Naive thymus-derived CD4-positive, alpha-beta T cell (primary cell): Measurements from ENCODE around the gene SLC17A5. TPM values are rescaled to one million over a fixed set of nuclear protein-coding genes. Genes with fewer than 3 reads are reported as not detected.
"Not testable (repeated sequence)": the region's sequence is repeated elsewhere in the genome, so short reads cannot be mapped to it uniquely, and the experiment has no call there.

Source experiments
- ATAC-seq: fragments of 150-1000 bp; cut with Tn5 transposase; 2 replicates; pipeline ENCODE4 v1.10.0; 2021; ENCODE audit warnings: mild to moderate bottlenecking, moderate library complexity
- CTCF ChIA-PET: fragments of 350-600 bp; sonication (Branson Sonifier 250); formaldehyde crosslinking; loops from one replicate; lab custom pipeline; 2021; ENCODE audit warnings: antibody characterized with exemption; lab: Charles Lee
- POLR2A ChIA-PET: fragments of 350-600 bp; sonication (Branson Sonifier 250); formaldehyde crosslinking; loops from one replicate; lab custom pipeline; 2021; ENCODE audit warnings: antibody characterized with exemption, inconsistent platforms; lab: Charles Lee
- DNase-seq, 9 donors: peaks; one replicate each; pipeline versions ENCODE4 v3.0.0 to v3.0.0-alpha.2; 2020 to 2022; ENCODE audit warnings: mixed read lengths in 1 of 9
- H3K27ac ChIP-seq: one replicate; pipeline ENCODE4 v1.7.0; 2013; ENCODE audit warnings: mild to moderate bottlenecking, low read depth, low read length, moderate library complexity
- H3K27me3 ChIP-seq, 2 donors: one replicate each; pipeline ENCODE4 v1.7.0; 2013; ENCODE audit warnings: low read length in 2 of 2, mild to moderate bottlenecking in 2 of 2, moderate library complexity in 2 of 2; ENCODE audit not compliant: control insufficient read depth in 2 of 2, insufficient read depth in 2 of 2
- H3K36me3 ChIP-seq, 3 experiments: 1 replicate in 2 of 3; 2 replicates in 1 of 3; pipeline ENCODE4 v1.7.0; 2013; ENCODE audit warnings: low read length in 3 of 3, mild to moderate bottlenecking in 3 of 3, moderate library complexity in 1 of 3; ENCODE audit not compliant: insufficient read depth in 3 of 3, control insufficient read depth in 2 of 3
- H3K4me1 ChIP-seq, 2 donors: one replicate each; pipeline ENCODE4 v1.7.0; 2013; ENCODE audit warnings: low read length in 2 of 2, mild to moderate bottlenecking in 2 of 2, moderate library complexity in 1 of 2; ENCODE audit not compliant: control insufficient read depth in 2 of 2, insufficient read depth in 2 of 2
- H3K4me3 ChIP-seq: 2 replicates; pipeline ENCODE4 v1.7.0; 2013; ENCODE audit warnings: mild to moderate bottlenecking, low read length
- H3K9me3 ChIP-seq, 3 experiments: 1 replicate in 2 of 3; 2 replicates in 1 of 3; pipeline ENCODE4 v1.7.0; 2013; ENCODE audit warnings: low read length in 3 of 3; ENCODE audit not compliant: control insufficient read depth in 2 of 3
- H3K27ac Mint-ChIP-seq, 9 donors: one replicate each; pipeline ENCODE4 v1.8.0; 2020 to 2022; ENCODE audit warnings: mixed read lengths in 9 of 9, mild to moderate bottlenecking in 8 of 9, moderate library complexity in 5 of 9, inconsistent platforms in 2 of 9
- H3K27me3 Mint-ChIP-seq, 5 donors: one replicate each; pipeline ENCODE4 v1.8.0; 2021 to 2022; ENCODE audit warnings: mixed read lengths in 5 of 5, mild to moderate bottlenecking in 1 of 5
- H3K36me3 Mint-ChIP-seq, 5 donors: one replicate each; pipeline ENCODE4 v1.8.0; 2020 to 2022; ENCODE audit warnings: mixed read lengths in 5 of 5, mild to moderate bottlenecking in 3 of 5, inconsistent platforms in 1 of 5
- H3K4me1 Mint-ChIP-seq, 7 donors: one replicate each; pipeline ENCODE4 v1.8.0; 2020 to 2022; ENCODE audit warnings: mixed read lengths in 7 of 7, mild to moderate bottlenecking in 3 of 7, inconsistent platforms in 1 of 7
- H3K4me3 Mint-ChIP-seq, 10 donors: one replicate each; pipeline ENCODE4 v1.8.0; 2020 to 2022; ENCODE audit warnings: mild to moderate bottlenecking in 10 of 10, mixed read lengths in 10 of 10, moderate library complexity in 6 of 10, inconsistent platforms in 2 of 10
- H3K9me3 Mint-ChIP-seq, 11 donors: one replicate each; pipeline ENCODE4 v1.8.0; 2020 to 2022; ENCODE audit warnings: mixed read lengths in 11 of 11, mild to moderate bottlenecking in 4 of 11, inconsistent platforms in 1 of 11, moderate library complexity in 1 of 11
- intact Hi-C, 2 donors: fragments of 100-400 bp; cut with micrococcal nuclease; formaldehyde crosslinking; loops; one replicate each; pipeline ENCODE4 v1.15.1; 2023
- polyA plus RNA-seq, 2 donors: library from polyadenylated mRNA; unstranded; fragments of 300-500 nt; fragmentation: Illumina TruSeq; gene quantifications; one replicate each; pipeline ENCODE4 v1.2.3, GENCODE V29; 2021
- total RNA-seq, 6 experiments: library from RNA in 5 of 6; stranded (reverse) in 5 of 6; gene quantifications; 1 replicate in 5 of 6; 2 replicates in 1 of 6; pipeline ENCODE4 v1.2.3 and lab custom pipeline; 2021 to 2026

The SLC17A5 gene
- total and polyA plus RNA-seq, 7 experiments from 2014 or later: 6.0 to 13.8 (median 8.6) TPM

DNA sequence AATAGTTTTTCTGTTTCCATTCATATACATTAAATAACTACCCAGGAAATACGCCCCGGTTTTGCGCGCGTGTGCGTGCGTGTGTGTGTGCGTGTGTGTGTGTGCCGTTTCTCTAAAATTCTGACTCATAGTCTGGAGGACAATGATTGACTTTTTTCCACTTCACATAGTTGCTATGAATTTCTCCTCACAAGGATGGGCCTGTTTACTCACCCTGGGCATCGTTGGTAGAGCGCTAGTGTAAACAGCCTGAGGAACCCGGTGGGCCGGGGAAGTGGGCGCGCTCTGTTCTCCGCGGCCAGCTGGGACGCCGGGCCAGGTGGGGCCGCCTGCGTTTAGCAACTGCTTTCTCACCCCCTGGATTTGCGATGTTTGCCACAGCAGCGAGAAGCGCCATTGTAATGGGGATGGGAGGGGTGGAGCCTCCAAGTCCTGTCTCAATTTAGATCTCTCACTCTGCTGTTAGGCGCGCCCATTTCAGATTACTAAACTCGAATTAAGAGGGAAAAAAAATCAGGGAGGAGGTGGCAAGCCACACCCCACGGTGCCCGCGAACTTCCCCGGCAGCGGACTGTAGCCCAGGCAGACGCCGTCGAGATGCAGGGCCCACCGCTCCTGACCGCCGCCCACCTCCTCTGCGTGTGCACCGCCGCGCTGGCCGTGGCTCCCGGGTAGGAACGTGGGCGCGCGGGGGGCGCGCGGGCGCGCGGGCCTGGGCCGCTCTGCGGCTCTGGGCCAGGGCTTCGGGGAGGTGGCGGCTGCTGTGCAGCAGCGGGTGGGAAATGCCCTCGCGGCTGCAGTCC lies 42.0 kb upstream of the SLC17A5 start, which contains the start of gene CD109:
Gene CD109, plus strand, starts transcription at position 585 of the 803 bp plus-strand sequence. Its CDS starts 13 bp downstream, at position 598.
- CTCF ChIA-PET: no interaction called here
- H3K27me3 Mint-ChIP-seq: peaks cover 0 to 33% (median 24%) of the 10 kb centered on the region in 5 donors
- peaks cover 0 to 7% (median 0%) of the 10 kb centered on the region in 11 donors for H3K9me3 Mint-ChIP-seq
- no peaks in the 10 kb centered on the region for H3K36me3 ChIP-seq
- peaks cover 0 to 6% of the 10 kb centered on the region in 2 donors for H3K4me1 ChIP-seq
- peak within 1 kb of the TSS; percentile 61 for H3K4me3 ChIP-seq
- H3K4me1 Mint-ChIP-seq: peaks cover 5 to 43% (median 25%) of the 10 kb centered on the region in 7 donors
- peak within 1 kb of the TSS; percentile 23 to 94 (median 87) for H3K27ac Mint-ChIP-seq
- no peaks in the 10 kb centered on the region for H3K27me3 ChIP-seq
- peak within 1 kb of the TSS; percentile 84 to 94 (median 90) for H3K4me3 Mint-ChIP-seq
- no peaks in the 10 kb centered on the region for H3K9me3 ChIP-seq
- peak within 1 kb of the TSS; percentile 49 for H3K27ac ChIP-seq
- POLR2A ChIA-PET: no interaction called here
- peak; percentile 75 for ATAC-seq
- intact Hi-C loops: loop anchor here (1.0 kb wide), 4 partner anchors 21 to 175 kb away; partner anchors contain the start of gene EEF1A1 (in 1 of the 2)
- peak; percentile 15 to 81 (median 48) for DNase-seq
- peaks cover 0 to 18% (median 0%) of the 10 kb centered on the region in 5 donors for H3K36me3 Mint-ChIP-seq

DNA sequence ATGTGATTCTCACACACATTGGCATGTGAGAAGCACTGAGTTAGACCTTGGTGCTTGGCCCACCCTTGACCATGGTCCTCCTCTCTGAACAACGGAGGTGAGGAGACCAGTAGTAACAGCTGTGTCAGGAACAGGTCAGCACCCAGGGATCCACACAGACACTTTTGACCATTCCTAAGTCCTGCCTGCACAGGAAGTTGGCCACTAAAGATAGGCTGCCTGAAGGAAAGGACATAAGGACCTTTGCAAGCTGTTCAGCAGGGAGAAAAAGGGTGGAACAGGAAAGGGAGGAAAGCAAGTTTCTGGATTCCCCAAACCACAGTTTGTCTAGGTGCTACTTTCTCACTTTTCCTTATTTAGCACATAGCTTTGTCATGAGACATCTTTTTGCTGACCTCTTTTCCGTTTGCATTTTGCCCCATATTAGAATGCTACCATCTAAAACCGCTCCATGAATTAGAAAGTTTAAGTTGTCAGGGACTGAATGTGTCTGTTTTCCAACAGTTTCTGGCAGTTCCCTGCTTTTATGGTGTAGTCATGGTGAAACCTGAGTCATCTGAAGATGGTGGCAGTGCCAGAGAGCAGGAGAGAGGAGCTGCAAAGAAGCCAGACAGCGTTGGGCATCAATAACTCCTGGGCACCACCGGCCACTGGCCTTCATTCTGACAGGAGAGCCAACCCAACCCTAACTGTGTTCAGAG lies 41.1 kb upstream of the SLC17A5 start:
- H3K4me3 ChIP-seq: no peak overlapping the region
- CTCF ChIA-PET: no interaction called here
- peaks cover 0 to 6% of the 10 kb centered on the region in 2 donors for H3K4me1 ChIP-seq
- no peak overlapping the region for H3K27ac ChIP-seq
- ATAC-seq (no peak), DNase-seq (peak in 1 of 9 donors; percentile 31)
- no peaks in the 10 kb centered on the region for H3K27me3 ChIP-seq
- Mint-ChIP-seq H3K4me3 (peak overlapping the region in 9 of 10 donors; percentile 84 to 94 (median 89)), H3K4me1 (peaks cover 5 to 39% (median 25%) of the 10 kb centered on the region in 7 donors), H3K27ac (peak overlapping the region in 6 of 9 donors; percentile 43 to 94 (median 84)), H3K36me3 (peaks cover 0 to 15% (median 0%) of the 10 kb centered on the region in 5 donors), H3K9me3 (peaks cover 0 to 7% (median 0%) of the 10 kb centered on the region in 11 donors), H3K27me3 (peaks cover 0 to 36% (median 27%) of the 10 kb centered on the region in 5 donors)
- no peaks in the 10 kb centered on the region for H3K36me3 ChIP-seq
- intact Hi-C loops: loop anchor here (1.0 kb wide), 4 partner anchors 20 to 174 kb away; partner anchors contain the start of gene EEF1A1 (in 1 of the 2)
- no peaks in the 10 kb centered on the region for H3K9me3 ChIP-seq
- POLR2A ChIA-PET: interaction anchor here (0.7 kb wide), 1 partner anchor 41 kb away, joined by 3 read pairs; the partner anchor contains the start of gene SLC17A5

DNA sequence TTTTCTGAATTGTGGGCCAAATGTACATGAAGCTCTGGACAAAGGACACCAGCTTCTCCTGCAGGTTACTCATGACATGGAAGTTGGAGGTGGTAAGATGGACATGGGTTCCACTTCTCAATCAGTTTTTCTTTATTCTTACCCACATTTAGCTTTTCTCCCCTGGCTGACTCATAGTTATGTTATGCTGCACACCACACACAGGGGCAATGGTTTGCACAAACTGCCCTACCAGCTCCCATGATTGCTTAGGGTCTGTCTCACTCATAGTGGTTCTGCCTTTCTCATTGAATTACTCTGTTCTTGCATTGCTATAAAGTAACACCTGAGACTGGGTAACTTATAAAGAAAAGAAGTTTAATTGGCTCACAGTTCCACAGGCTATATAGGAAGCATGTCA lies 37.7 kb upstream of the SLC17A5 start:
- ATAC-seq (no peak), DNase-seq (no peak)
- Histone ChIP-seq H3K4me1 (no peaks in the 10 kb centered on the region), H3K9me3 (no peaks in the 10 kb centered on the region), H3K27ac (no peak overlapping the region), H3K27me3 (no peaks in the 10 kb centered on the region), H3K36me3 (no peaks in the 10 kb centered on the region), H3K4me3 (no peak overlapping the region)
- H3K36me3 Mint-ChIP-seq: peaks cover 0 to 4% (median 0%) of the 10 kb centered on the region in 5 donors
- peaks cover 2 to 18% (median 12%) of the 10 kb centered on the region in 7 donors for H3K4me1 Mint-ChIP-seq
- peaks cover 0 to 7% (median 0%) of the 10 kb centered on the region in 11 donors for H3K9me3 Mint-ChIP-seq
- no peak overlapping the region for H3K27ac Mint-ChIP-seq
- CTCF ChIA-PET: interaction anchor here (0.6 to 1.3 kb wide), 2 partner anchors 35 to 1881 kb away, joined by 3 read pairs; no protein-coding TSS in a partner anchor
- no peak overlapping the region for H3K4me3 Mint-ChIP-seq
- POLR2A ChIA-PET: no interaction called here
- peaks cover 18 to 43% (median 30%) of the 10 kb centered on the region in 5 donors for H3K27me3 Mint-ChIP-seq
- intact Hi-C loops: no loop called here

DNA sequence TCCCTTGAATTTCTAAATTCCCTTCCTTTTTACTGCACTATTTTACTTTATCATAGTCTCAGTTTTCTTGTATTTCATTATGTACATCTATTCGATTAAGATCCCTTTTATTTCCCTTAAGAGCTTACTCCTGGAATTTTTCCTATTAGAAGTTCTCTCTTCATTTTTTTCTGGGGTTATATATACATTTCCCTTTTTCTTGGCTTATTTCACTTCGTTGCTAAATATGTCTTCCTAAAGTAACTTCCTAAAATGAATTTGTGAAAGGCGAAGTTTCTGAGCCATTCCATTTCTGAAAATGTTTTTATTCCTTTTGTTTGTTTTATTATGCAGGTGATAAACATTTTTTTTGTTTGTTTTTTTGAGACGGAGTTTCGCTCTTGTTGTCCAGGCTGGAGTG lies 36.3 kb upstream of the SLC17A5 start:
- Histone ChIP-seq H3K27ac (no peak overlapping the region), H3K9me3 (no peaks in the 10 kb centered on the region), H3K27me3 (no peaks in the 10 kb centered on the region), H3K4me1 (no peaks in the 10 kb centered on the region), H3K4me3 (no peak overlapping the region), H3K36me3 (no peaks in the 10 kb centered on the region)
- peaks cover 0 to 12% (median 2%) of the 10 kb centered on the region in 7 donors for H3K4me1 Mint-ChIP-seq
- intact Hi-C loops: no loop called here
- DNase-seq (no peak), ATAC-seq (no peak)
- ChIA-PET CTCF (no interaction called here), POLR2A (no interaction called here)
- no peak overlapping the region for H3K27ac Mint-ChIP-seq
- no peak overlapping the region for H3K4me3 Mint-ChIP-seq
- H3K27me3 Mint-ChIP-seq: peaks cover 20 to 45% (median 37%) of the 10 kb centered on the region in 5 donors
- H3K9me3 Mint-ChIP-seq: peaks cover 0 to 7% (median 0%) of the 10 kb centered on the region in 11 donors
- H3K36me3 Mint-ChIP-seq: peaks cover 0 to 4% (median 0%) of the 10 kb centered on the region in 5 donors

DNA sequence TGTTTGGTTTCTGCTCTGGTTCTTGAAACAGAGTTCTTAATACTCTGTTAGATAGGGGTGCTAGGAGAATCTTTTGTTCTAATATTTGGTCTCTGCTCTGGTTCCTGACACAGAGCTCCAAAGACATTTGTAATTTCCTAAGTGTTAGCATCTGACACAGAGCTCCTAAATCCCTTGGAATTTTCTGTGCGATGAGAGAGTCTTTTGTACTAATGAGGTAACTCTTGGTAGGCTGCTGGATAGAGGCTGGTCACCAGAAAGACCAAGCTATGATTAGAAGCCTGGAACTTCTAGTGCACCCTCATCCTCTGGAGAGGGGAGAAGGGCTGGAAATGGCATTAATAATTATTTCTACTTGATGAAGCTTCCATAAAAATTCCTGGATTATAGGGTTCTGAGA lies 34.6 kb upstream of the SLC17A5 start:
- no peaks in the 10 kb centered on the region for H3K4me1 ChIP-seq
- no peak overlapping the region for H3K27ac Mint-ChIP-seq
- H3K9me3 Mint-ChIP-seq: peaks cover 0 to 14% (median 5%) of the 10 kb centered on the region in 11 donors
- ChIA-PET POLR2A (no interaction called here), CTCF (no interaction called here)
- no peaks in the 10 kb centered on the region for H3K36me3 ChIP-seq
- H3K4me3 ChIP-seq: no peak overlapping the region
- no peaks in the 10 kb centered on the region for H3K27me3 ChIP-seq
- no peak for DNase-seq
- H3K27ac ChIP-seq: no peak overlapping the region
- no peak for ATAC-seq
- peaks cover 0 to 6% (median 0%) of the 10 kb centered on the region in 5 donors for H3K36me3 Mint-ChIP-seq
- no peaks in the 10 kb centered on the region for H3K9me3 ChIP-seq
- intact Hi-C loops: no loop called here
- H3K4me1 Mint-ChIP-seq: peaks cover 0 to 3% (median 0%) of the 10 kb centered on the region in 7 donors
- peaks cover 20 to 45% (median 41%) of the 10 kb centered on the region in 5 donors for H3K27me3 Mint-ChIP-seq
- no peak overlapping the region for H3K4me3 Mint-ChIP-seq

DNA sequence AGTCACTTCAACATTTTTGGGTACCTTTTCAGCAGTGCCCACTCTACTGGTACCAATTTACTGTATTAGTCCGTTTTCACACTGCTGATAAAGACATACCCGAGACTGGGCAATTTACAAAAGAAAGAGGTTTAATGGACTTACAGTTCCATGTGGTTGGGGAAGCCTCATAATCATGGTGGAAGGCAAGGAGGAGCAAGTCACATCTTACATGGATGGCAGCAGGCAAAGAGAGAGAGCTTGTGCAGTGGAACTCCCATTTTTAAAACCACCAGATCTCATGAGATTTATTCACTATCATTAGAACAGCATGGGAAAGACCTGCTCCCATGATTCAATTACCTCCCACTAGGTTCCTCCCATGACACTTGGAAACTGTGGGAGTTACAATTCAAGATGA lies 29.8 kb upstream of the SLC17A5 start:
- H3K27me3 Mint-ChIP-seq: peaks cover 0 to 42% (median 23%) of the 10 kb centered on the region in 5 donors
- H3K27ac Mint-ChIP-seq, H3K36me3 ChIP-seq, DNase-seq, H3K4me1 Mint-ChIP-seq, intact Hi-C loops, H3K27me3 ChIP-seq, H3K36me3 Mint-ChIP-seq, H3K4me1 ChIP-seq, H3K27ac ChIP-seq, POLR2A ChIA-PET, H3K9me3 ChIP-seq, H3K4me3 Mint-ChIP-seq, ATAC-seq, H3K4me3 ChIP-seq: not testable (repeated sequence)
- peaks cover 0 to 22% (median 9%) of the 10 kb centered on the region in 11 donors for H3K9me3 Mint-ChIP-seq
- CTCF ChIA-PET: interaction anchor here (1.1 kb wide), 1 partner anchor 50 kb away, joined by 3 read pairs; no protein-coding TSS in a partner anchor
